Neural crest cell (in vitro differentiated cells): ENCODE data around the gene TFF3. TPM values are rescaled to one million over a fixed set of nuclear protein-coding genes. Genes with fewer than 3 reads are reported as not detected.

Experiments used
- DNase-seq: peaks from one replicate; pipeline ENCODE4 v3.0.0; 2021; ENCODE audit warnings: low read depth, mixed read lengths, low spot score
- H3K27ac Mint-ChIP-seq: one replicate; pipeline ENCODE4 v1.8.0; 2021; ENCODE audit warnings: mild to moderate bottlenecking, mixed read lengths; ENCODE audit not compliant: unreplicated experiment
- H3K27me3 Mint-ChIP-seq: 2 replicates; pipeline ENCODE4 v1.8.0; 2021; ENCODE audit warnings: low read depth, mild to moderate bottlenecking, mixed read lengths
- H3K36me3 Mint-ChIP-seq: 2 replicates; pipeline ENCODE4 v1.8.0; 2021; ENCODE audit warnings: low read depth, mild to moderate bottlenecking, mixed read lengths
- H3K4me1 Mint-ChIP-seq: 2 replicates; pipeline ENCODE4 v1.8.0; 2021; ENCODE audit warnings: mixed read lengths
- H3K4me3 Mint-ChIP-seq: one replicate; pipeline ENCODE4 v1.8.0; 2021; ENCODE audit warnings: mild to moderate bottlenecking, mixed read lengths
- H3K9me3 Mint-ChIP-seq: 2 replicates; pipeline ENCODE4 v1.8.0; 2021; ENCODE audit warnings: mixed read lengths
- total RNA-seq: library from RNA; stranded (reverse); gene quantifications from 2 replicates; pipeline ENCODE4 v1.2.1, GENCODE V29; 2021
- TF ChIP-seq, protein P1 (sequence below): fragments of 200-600 bp; sonication (generic); conservative IDR thresholded peaks from 2 replicates; pipeline ENCODE4 v1.5.0; 2021; ENCODE audit warnings: antibody characterized with exemption, mild to moderate bottlenecking

The TFF3 gene
- total RNA-seq, 1 donor from 2014 or later = not detected

DNA sequence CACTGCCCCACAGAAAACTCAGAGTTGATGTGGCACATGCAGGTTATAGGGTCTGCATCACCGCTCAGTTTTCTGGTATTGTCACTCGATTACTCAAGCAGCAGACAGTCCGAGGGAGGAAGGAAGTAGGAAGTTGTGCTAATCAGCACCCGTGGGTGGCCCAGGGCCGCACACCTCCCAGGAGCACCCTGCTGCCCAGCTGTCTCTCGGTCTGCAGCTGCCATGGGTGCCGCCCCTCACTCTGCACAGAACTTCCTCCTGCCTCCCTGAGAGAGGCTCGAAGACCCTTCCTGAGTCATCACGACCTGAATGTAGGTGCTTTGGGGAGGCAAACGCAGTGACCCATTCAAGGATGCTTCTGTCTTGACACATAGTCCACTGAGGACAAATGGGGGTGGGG, 4.2 kb upstream of the TFF3 start:
- no peak overlapping the region for H3K4me3 Mint-ChIP-seq
- H3K36me3 Mint-ChIP-seq = no peaks in the 10 kb centered on the region
- peaks cover 5% of the 10 kb centered on the region for H3K27me3 Mint-ChIP-seq
- H3K4me1 Mint-ChIP-seq = peaks cover 16% of the 10 kb centered on the region
- TF ChIP-seq, protein P1, sequence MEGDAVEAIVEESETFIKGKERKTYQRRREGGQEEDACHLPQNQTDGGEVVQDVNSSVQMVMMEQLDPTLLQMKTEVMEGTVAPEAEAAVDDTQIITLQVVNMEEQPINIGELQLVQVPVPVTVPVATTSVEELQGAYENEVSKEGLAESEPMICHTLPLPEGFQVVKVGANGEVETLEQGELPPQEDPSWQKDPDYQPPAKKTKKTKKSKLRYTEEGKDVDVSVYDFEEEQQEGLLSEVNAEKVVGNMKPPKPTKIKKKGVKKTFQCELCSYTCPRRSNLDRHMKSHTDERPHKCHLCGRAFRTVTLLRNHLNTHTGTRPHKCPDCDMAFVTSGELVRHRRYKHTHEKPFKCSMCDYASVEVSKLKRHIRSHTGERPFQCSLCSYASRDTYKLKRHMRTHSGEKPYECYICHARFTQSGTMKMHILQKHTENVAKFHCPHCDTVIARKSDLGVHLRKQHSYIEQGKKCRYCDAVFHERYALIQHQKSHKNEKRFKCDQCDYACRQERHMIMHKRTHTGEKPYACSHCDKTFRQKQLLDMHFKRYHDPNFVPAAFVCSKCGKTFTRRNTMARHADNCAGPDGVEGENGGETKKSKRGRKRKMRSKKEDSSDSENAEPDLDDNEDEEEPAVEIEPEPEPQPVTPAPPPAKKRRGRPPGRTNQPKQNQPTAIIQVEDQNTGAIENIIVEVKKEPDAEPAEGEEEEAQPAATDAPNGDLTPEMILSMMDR = no peak
- H3K27ac Mint-ChIP-seq = no peak overlapping the region
- no peak for DNase-seq
- H3K9me3 Mint-ChIP-seq = no peaks in the 10 kb centered on the region

DNA sequence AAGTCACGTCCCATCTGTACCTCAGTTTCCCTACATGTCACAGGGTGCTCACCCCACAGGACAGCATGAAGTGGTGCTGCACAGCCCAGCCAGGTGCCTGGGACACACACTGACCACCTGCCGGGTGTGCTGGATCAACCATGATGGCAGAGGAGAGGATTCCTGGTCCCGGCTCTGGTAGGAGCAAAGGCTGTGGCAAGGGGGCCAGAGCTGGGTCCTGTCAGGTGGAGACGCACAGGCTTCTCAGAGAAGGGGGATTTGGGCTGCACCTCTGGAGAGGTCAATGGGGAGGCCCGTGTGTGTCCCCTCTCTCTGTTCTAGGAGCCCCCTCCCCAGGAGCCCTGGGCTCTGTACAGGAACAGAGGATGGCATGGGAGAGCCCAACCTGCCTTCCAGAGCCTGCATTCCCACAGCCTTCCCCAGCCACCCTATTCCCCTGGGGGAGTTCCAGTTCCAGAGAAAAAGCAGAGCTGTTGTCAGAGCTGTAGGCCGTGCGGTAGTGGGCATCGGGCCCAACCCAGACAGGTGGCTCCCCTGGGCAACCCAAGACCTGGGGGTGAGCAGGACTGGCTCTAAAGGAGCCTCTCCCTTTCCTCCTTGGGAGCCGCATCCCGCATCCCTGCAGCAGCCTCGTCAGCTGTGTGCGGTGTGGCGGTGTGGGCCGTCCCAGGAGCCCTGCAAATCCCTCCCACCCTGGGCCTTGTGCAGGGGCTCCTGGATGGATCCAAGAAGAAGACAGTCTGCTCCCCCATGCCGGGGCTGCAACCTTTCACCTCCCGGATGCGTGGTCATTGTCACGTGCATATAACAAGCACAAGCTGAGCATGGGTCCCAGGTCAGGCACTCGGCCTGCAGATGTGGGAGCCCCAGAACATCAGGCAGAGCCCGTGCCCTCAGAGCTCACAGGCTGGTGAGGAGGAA, 2.9 kb upstream of the TFF3 start:
- Mint-ChIP-seq H3K4me3 (no peak overlapping the region), H3K27me3 (peaks cover 9% of the 10 kb centered on the region), H3K36me3 (no peaks in the 10 kb centered on the region), H3K4me1 (peaks cover 22% of the 10 kb centered on the region), H3K9me3 (no peaks in the 10 kb centered on the region), H3K27ac (no peak overlapping the region)
- TF ChIP-seq, protein P1 = no peak
- no peak for DNase-seq

DNA sequence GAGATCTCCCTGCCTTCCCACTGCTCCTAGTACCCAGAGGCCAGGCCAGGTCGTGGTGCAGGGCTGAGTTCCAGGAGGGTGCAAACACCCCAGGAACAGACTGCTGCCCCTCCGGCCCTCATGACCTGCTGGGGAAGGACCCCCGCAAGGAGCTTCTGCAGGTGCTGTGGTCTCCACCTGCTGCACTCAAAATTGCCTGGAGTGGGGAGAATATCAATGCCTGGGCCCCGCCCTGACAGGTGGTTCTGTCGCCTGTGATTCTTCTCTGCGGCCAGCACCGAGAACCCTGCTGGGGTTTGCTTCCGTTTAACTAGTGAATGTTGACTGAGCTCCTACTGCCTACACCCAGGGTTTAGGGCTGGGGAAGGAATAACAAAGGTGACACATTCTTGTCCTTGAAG, 2.1 kb upstream of the TFF3 start:
- DNase-seq = no peak
- TF ChIP-seq, protein P1 = no peak
- Mint-ChIP-seq H3K27me3 (peaks cover 9% of the 10 kb centered on the region), H3K36me3 (no peaks in the 10 kb centered on the region), H3K4me1 (peaks cover 22% of the 10 kb centered on the region), H3K4me3 (no peak overlapping the region), H3K27ac (no peak overlapping the region), H3K9me3 (no peaks in the 10 kb centered on the region)

- no peak overlapping the region for H3K27ac Mint-ChIP-seq
- peaks cover 22% of the 10 kb centered on the region for H3K4me1 Mint-ChIP-seq
- no peaks in the 10 kb centered on the region for H3K9me3 Mint-ChIP-seq
- DNase-seq = no peak
- H3K4me3 Mint-ChIP-seq = no peak overlapping the region
- H3K27me3 Mint-ChIP-seq = peaks cover 9% of the 10 kb centered on the region
- TF ChIP-seq, protein P1 = no peak
- no peaks in the 10 kb centered on the region for H3K36me3 Mint-ChIP-seq
Measured at GRCh38 chr21:42316891-42317290, 1.7 kb upstream of the TFF3 start.

DNA sequence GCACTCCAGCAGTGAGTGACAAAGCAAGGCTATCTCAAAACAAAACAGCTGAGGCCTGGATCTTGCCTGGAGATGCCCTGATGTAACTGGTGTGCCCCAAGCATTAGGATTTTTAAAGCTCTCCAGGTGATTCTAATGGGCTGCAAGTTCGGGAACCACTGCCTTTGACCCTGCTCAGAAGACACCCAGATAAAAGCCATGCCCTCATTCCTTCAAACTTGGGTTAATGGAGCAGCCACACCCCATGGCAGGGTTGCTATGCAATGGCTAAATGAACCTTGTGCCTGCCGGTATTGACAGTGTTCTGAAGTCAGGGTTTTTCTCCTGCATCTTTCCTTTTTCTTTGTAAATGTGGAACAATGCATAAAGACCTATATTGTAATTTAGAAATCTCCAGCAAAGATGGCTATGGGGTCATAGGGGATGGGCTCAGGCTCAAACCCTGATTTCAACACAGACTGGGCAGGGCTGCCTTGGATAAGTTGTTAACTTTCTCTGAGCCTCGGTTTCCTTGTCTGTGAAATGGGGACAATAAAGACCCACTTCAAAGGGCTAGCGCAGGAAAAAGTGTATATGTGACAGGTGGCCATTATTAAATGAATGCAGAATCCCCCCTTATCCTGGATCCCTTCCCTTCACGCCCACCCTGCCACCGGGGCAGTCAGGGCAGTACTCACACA, 453 bp downstream of the TFF3 start:
- TF ChIP-seq, protein P1 = no peak
- H3K27me3 Mint-ChIP-seq = peaks cover 13% of the 10 kb centered on the region
- H3K4me3 Mint-ChIP-seq = no peak overlapping the region
- peaks cover 23% of the 10 kb centered on the region for H3K4me1 Mint-ChIP-seq
- H3K27ac Mint-ChIP-seq = no peak overlapping the region
- no peaks in the 10 kb centered on the region for H3K9me3 Mint-ChIP-seq
- DNase-seq = no peak
- H3K36me3 Mint-ChIP-seq = no peaks in the 10 kb centered on the region
